ELR (cell line): Measurements from ENCODE around the gene ACOXL.

Experiments used
- DNase-seq: peaks from one replicate; pipeline ENCODE4 v3.0.0-alpha.2; 2015; ENCODE audit warnings: low read depth

The ACOXL gene

GRCh38 chr2:110794390-110794789 lies 62.0 kb downstream of the ACOXL start:
- DNase-seq: no peak

- DNase-seq: no peak
These were observed 62.6 kb downstream of the ACOXL start for GRCh38 chr2:110794951-110795350.

GRCh38 chr2:110796716-110797301 lies 64.4 kb downstream of the ACOXL start:
- DNase-seq: no peak

- DNase-seq: no peak
These were observed 67.0 kb downstream of the ACOXL start for GRCh38 chr2:110799376-110799775.

- no peak for DNase-seq
These were observed 68.4 kb downstream of the ACOXL start for GRCh38 chr2:110800611-110801402.

GRCh38 chr2:110802208-110802932 lies 70.0 kb downstream of the ACOXL start:
- DNase-seq: no peak

GRCh38 chr2:110804433-110804832 lies 72.1 kb downstream of the ACOXL start:
- DNase-seq: no peak

- no peak for DNase-seq
These were observed 72.5 kb downstream of the ACOXL start for GRCh38 chr2:110804915-110805314.

GRCh38 chr2:110805894-110806452 lies 73.6 kb downstream of the ACOXL start:
- DNase-seq: no peak

- DNase-seq: peak; percentile 25
These were observed 75.1 kb downstream of the ACOXL start for GRCh38 chr2:110807522-110807921.

- DNase-seq: no peak
These were observed 78.0 kb downstream of the ACOXL start for GRCh38 chr2:110810404-110810803.

GRCh38 chr2:110812726-110813645 lies 80.6 kb downstream of the ACOXL start:
- no peak for DNase-seq

GRCh38 chr2:110813896-110814295 lies 81.5 kb downstream of the ACOXL start:
- no peak for DNase-seq

GRCh38 chr2:110815938-110816337 lies 83.6 kb downstream of the ACOXL start:
- no peak for DNase-seq

- peak; percentile 8 for DNase-seq
These were observed 84.3 kb downstream of the ACOXL start for GRCh38 chr2:110816404-110817365.

GRCh38 chr2:110818767-110819481 lies 86.6 kb downstream of the ACOXL start:
- DNase-seq: peak; percentile 21

GRCh38 chr2:110819711-110820110 lies 87.3 kb downstream of the ACOXL start:
- no peak for DNase-seq

- no peak for DNase-seq
These were observed 87.8 kb downstream of the ACOXL start for GRCh38 chr2:110820128-110820527.

GRCh38 chr2:110823165-110823564 lies 90.8 kb downstream of the ACOXL start:
- no peak for DNase-seq

GRCh38 chr2:110827511-110827910 lies 95.1 kb downstream of the ACOXL start:
- no peak for DNase-seq
